HUDEP-2 (cell line): ENCODE data around the gene TBC1D2.
A peak's percentile ranks its signal among the peaks of the same experiment; 100 is the strongest.
"Not testable (repeated sequence)": the region's sequence is repeated elsewhere in the genome, so short reads cannot be mapped to it uniquely, and the experiment has no call there.

Experiments
- DNase-seq, 76 experiments: peaks; one replicate each; lab custom pipeline; 2025; ENCODE audit not compliant: unreplicated experiment in 76 of 76; lab: John Stamatoyannopoulos, UW

The TBC1D2 gene

GRCh38 chr9:98255578-98256296 is at the start of gene TBC1D2:
Gene TBC1D2 (minus strand): TSS chr9:98255649. CDS start chr9:98255541, 108 bp downstream.
- DNase-seq, result peak; percentile 66 to 98 (median 94)

GRCh38 chr9:98304381-98304780 is 48.9 kb upstream of the TBC1D2 start:
- DNase-seq, result no peak

GRCh38 chr9:98303633-98304125 is 48.2 kb upstream of the TBC1D2 start:
- DNase-seq, result no peak

GRCh38 chr9:98302938-98303632 is 47.6 kb upstream of the TBC1D2 start:
- DNase-seq, result no peak

GRCh38 chr9:98302150-98302549 is 46.7 kb upstream of the TBC1D2 start:
- no peak for DNase-seq

DNA sequence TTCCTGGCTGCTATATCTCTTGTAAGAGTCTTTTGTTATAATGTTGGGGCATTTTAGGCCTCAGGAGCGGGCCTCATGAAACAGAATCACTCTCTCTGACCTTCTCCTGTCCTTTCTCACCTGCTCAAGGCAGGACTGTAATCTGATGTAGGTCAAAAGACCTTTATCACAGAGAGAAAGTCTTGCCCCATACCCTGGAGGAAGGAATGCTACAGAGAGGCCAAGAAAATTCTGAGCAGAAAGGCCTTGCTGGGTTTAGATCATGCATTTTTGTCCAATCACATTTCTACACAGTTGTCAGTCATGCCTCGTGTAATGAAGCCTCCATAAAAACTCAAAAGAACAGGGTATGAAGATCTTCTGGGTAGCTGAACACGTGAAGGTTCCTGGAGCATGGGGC is 45.2 kb upstream of the TBC1D2 start:
- DNase-seq, result no peak

DNA sequence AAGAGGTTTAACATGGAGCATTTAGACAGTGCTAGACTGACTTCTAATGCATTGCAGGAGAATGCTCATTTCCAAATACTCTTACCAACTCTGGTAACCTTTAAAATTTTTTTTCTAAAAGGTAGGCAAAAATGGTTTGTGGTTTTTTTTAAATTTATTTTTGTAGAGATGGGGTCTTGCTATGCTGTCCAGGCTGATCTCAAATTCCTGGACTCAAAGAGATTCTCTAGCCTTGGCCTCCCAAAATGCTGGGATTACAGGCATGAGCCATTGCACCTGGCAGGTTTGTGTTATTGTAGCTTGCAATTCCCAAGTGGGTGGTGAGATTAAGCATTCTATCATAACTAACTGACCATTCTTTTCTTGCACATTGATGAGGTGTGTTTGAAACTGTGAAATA is 43.0 kb upstream of the TBC1D2 start:
- DNase-seq, result no peak

GRCh38 chr9:98295824-98296223 is 40.4 kb upstream of the TBC1D2 start:
- no peak for DNase-seq

- no peak for DNase-seq
These were observed 36.4 kb upstream of the TBC1D2 start for GRCh38 chr9:98291820-98292219.

DNA sequence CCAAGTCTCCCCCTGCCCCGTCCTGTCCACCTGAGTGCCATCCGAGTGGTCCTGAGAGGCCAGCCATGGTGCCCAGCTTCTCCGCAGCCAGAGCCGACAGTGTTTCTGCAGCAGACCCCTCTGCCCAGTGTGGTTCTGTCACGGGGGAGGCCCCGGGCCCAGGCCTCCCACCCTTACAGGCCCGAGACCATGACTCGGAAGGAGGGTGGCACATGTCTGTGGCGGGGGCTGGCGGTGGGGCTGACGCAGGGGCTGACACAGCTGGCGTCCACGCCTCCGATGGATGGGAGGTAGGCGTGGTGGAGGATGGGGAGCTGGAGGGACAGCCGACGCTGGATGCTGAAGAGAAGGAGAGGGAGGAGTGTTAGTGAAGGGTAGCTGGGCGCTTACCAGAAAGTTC is 35.0 kb upstream of the TBC1D2 start:
- DNase-seq, result no peak

DNA sequence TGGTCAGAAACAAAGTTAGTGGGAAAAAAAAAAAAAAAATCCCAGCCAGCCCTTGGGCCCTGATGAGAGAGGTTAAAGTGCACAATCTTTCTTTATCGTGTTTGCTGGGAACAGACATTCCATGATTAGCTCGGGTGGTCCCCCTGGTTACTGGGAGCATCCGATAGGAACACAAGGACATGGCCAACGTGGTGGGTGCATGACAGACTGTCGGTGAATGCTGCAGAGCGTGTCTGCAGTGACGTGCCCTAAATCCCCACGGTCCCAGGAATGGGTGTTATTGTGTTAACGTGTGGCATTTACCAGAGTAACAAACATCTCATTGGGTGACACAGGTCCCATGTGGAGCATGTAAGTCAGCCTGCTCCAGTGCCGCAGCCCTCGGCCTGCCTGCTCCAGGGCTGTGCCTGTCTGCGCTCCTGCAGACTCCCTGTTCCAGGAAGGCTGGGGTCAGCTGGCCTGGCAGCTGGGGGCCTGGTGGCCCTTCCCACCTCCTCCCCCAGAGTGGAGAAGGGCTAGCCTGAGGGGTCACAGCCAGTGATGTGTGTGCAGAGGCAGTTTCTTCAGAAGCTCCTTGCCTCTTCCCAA is 34.3 kb upstream of the TBC1D2 start:
- DNase-seq, result no peak

DNA sequence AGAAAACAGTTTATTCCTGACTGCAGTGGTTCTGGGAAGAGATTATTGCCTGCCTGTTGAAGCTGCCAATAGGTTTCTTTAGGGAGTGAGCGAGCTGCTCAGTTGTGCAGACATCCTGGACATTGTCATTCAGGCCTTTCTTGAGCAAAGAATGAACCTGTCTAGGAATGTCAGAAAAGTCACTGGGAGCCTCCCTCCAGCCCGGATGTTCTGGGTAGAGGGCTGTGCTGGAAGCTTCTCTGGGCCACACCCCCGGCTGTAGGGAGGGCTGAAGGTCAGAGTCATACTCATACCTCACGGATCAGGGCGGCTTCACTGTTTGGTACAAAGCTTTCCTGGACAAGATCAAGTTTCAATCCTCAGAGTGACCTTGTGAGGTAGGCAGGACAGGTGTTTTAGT is 33.4 kb upstream of the TBC1D2 start:
- DNase-seq, result no peak

GRCh38 chr9:98287384-98287783 is 31.9 kb upstream of the TBC1D2 start:
- no peak for DNase-seq

DNA sequence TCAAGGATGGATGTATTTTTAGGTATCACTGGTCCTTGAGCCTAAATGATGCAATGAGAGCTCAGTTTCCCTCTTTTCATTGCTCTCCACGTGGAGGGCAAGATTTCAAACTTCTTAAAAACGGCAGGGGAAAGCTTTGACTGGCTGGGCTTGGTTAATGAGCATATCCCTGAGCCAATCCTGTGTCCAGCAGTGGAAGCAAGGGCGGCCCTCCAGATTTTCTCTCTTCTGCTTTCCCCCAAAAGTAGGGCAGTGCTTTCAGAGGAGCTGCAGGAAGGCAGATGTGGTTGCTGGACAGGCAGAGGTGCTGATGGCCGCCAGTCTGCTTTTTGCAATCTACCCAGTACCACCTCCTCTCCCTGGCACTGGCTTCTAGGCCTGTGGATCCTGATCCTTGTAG is 30.0 kb upstream of the TBC1D2 start:
- no peak for DNase-seq

DNA sequence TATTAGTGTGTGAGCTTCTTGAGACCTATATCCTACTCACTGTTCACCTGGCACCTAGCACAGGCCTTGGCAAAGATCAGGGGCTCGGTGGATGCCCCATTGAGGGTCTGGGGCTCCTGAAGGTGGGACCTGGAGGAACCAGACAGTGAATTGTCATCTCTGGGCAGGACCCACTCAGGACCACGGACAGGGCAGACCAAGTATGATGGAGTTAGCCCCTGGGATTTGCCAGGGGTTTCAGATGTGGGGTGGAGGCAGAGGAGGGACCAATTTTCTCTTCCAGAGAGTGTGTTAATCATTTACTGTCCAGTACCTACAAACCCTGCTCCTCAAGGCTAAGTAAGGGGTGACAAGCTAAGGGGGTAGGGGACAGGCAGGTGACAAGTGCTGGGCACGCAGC is 29.3 kb upstream of the TBC1D2 start:
- no peak for DNase-seq

GRCh38 chr9:98283143-98283542 is 27.7 kb upstream of the TBC1D2 start:
- DNase-seq, result not testable (repeated sequence)

- no peak for DNase-seq
These were observed 25.8 kb upstream of the TBC1D2 start for GRCh38 chr9:98281281-98281680.

- DNase-seq, result no peak
These were observed 25.1 kb upstream of the TBC1D2 start for GRCh38 chr9:98280574-98280973.

DNA sequence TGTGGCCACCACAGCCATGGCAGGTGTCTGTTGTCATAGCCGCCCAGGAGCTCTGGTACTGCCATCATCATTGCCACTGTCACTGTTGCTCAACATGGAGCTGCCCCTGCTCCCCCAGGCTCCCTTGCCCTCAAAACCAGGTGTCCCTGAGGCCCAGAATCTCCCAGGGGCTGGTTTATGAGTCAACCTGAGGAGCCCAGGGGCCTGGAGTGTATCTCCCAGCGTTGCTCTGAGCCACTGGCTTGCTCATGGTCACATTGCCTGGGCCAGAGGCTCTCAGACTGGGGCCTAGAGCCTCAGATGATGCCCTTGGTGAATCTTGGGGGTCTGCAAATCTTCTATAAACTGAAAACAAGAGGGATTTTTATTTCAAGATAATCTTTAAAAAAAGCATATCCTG is 24.7 kb upstream of the TBC1D2 start:
- DNase-seq, result no peak

- DNase-seq, result no peak
These were observed 21.5 kb upstream of the TBC1D2 start for GRCh38 chr9:98276907-98277469.

DNA sequence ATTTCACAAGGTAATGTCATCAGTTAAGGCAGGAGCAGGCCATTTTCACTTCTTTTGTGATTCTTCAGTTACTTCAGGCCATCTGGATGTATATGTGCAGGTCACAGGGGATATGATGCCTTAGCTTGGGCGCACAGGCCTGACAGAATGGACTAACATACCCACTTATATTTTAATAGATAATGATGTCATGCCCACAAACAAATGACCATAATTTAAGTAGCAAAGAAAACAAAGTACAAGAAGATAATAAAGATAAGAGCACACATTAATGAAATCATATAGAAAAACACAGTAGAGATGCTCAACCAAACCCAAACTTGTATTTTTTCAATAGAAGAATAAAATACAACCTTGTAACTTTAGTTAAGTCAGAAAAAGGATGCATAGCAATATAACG is 19.7 kb upstream of the TBC1D2 start:
- DNase-seq, result no peak

DNA sequence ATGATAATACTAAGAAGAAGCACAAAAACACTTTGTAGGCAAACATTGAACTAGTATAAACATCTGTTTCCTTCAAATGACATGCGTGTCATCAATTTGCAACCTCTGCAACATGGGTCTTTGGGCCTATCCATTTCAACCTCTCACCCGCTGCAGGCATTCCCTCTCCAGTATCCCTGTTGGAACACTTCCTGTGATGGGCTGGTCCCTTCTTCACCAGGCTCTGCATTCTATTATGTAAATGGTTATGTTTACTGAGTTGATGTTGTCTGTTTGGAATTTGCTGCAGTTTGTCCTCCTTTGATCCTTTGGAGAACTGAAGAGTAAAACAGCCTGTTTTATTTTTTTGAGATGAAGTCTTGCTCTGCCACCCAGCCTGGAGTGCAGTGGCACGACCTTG is 16.6 kb upstream of the TBC1D2 start:
- DNase-seq, result no peak
